Fibroblast of the conjunctiva (primary cell): ENCODE data around the gene KRTAP26-1.

ENCODE experiments used
- DNase-seq: peaks from one replicate; pipeline ENCODE4 v3.0.0-alpha.2; 2010; ENCODE audit warnings: low read depth

KRTAP26-1 gene

GRCh38 chr21:30271156-30271555, 49.0 kb downstream of the KRTAP26-1 start:
- DNase-seq = no peak

GRCh38 chr21:30269803-30270530, 50.1 kb downstream of the KRTAP26-1 start:
- no peak for DNase-seq
